ENCODE results near the gene HERPUD1. TPM values are rescaled to one million over a fixed set of nuclear protein-coding genes. Genes with fewer than 3 reads are reported as not detected.

HERPUD1 gene
- total and polyA plus RNA-seq, 9 of the 15 experiments (the other 6 are each of a cell fraction or from before 2014, with no cell fraction given): 14.2 to 60.7 (median 37.4) TPM

DNA sequence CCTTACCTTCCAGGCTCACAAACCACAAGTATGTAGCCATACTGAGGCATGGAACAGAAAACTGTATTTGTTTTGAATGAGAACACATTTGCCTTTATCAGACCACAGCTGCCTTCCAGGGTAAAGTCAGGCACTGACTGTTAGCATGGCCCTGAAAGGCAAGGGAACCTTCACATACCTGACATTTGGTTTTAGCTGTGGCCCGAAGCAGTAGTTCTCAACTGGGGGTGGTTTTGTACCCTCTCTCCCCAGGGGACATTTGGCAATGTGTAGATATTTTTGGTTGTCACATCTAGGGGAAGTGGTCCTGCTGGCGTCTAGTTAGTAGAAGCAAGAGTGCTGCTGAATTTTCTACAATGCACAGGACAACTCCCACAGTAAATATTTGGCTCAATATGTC is 9.2 kb downstream of the HERPUD1 start (continued):
- TF ChIP-seq, protein P1, sequence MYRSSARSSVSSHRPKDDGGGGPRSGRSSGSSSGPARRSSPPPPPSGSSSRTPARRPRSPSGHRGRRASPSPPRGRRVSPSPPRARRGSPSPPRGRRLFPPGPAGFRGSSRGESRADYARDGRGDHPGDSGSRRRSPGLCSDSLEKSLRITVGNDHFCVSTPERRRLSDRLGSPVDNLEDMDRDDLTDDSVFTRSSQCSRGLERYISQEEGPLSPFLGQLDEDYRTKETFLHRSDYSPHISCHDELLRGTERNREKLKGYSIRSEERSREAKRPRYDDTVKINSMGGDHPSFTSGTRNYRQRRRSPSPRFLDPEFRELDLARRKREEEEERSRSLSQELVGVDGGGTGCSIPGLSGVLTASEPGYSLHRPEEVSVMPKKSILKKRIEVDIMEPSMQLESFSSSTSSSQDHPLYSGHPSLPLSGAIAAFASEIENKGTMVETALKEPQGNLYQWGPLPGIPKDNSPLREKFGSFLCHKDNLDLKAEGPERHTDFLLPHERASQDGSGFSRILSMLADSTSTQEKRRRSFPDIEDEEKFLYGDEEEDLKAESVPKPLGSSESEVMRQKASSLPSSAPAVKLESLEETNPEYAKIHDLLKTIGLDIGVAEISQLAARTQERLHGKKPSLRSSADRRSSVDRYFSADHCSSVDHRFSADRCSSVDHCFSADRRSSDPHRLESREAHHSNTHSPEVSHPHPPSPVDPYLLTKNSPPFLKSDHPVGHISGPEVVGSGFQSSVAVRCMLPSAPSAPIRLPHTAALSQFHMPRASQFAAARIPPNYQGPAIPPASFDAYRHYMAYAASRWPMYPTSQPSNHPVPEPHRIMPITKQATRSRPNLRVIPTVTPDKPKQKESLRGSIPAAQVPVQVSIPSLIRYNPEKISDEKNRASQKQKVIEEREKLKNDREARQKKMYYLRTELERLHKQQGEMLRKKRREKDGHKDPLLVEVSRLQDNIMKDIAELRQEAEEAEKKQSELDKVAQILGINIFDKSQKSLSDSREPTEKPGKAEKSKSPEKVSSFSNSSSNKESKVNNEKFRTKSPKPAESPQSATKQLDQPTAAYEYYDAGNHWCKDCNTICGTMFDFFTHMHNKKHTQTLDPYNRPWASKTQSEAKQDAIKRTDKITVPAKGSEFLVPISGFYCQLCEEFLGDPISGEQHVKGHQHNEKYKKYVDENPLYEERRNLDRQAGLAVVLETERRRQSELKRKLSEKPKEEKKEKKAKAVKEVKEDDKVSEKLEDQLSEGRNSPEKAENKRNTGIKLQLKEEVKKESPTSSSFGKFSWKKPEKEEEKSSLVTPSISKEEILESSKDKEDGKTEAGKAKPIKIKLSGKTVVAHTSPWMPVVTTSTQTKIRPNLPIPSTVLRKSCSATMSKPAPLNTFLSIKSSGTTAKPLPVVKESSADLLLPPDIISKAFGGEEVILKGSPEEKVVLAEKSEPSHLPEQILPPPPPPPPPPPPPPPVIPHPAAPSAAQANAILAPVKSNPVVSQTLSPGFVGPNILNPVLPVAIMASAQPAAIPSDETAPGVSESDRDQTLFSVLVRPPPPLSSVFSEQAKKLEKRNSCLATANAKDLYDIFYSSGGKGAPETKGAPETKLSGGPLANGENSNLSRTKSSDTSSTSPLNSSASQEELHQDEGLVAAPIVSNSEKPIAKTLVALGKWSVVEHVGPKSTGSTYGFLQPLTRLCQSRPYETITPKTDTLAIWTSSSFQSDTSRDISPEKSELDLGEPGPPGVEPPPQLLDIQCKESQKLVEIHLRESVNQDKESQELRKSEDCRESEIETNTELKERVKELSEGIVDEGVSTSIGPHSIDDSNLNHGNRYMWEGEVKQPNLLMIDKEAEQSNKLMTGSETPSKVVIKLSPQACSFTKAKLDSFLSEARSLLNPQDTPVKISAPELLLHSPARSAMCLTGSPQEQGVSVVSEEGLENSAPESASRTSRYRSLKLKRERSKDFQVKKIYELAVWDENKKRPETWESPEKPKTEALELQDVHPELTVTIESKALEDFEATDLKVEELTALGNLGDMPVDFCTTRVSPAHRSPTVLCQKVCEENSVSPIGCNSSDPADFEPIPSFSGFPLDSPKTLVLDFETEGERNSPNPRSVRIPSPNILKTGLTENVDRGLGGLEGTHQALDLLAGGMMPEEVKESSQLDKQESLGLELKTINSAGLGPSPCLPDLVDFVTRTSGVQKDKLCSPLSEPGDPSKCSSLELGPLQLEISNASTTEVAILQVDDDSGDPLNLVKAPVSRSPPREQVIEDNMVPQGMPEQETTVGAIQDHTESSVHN (IDR thresholded peaks at IDR 0.05; ENCODE audit: borderline replicate concordance in 1 of 2, low read depth in 1 of 2): no peak
- TF ChIP-seq DIDO1 (tag; IDR thresholded peaks at IDR 0.05; ENCODE audit: low read depth) (no peak), TEAD4 (IDR thresholded peaks at IDR 0.05; ENCODE audit: low read length) (0 out of 2 replicates have a peak, but pooled peaks have one; percentile 22), TEAD4 (CRISPR knock-in tag; IDR thresholded peaks at IDR 0.05; ENCODE audit: borderline replicate concordance) (no peak), ZNF707 (CRISPR knock-in tag; conservative IDR thresholded peaks at IDR 0.05) (no peak)
- TF ChIP-seq, protein P2, sequence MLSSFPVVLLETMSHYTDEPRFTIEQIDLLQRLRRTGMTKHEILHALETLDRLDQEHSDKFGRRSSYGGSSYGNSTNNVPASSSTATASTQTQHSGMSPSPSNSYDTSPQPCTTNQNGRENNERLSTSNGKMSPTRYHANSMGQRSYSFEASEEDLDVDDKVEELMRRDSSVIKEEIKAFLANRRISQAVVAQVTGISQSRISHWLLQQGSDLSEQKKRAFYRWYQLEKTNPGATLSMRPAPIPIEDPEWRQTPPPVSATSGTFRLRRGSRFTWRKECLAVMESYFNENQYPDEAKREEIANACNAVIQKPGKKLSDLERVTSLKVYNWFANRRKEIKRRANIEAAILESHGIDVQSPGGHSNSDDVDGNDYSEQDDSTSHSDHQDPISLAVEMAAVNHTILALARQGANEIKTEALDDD (IDR thresholded peaks at IDR 0.05): no peak
- TF ChIP-seq, protein P3, sequence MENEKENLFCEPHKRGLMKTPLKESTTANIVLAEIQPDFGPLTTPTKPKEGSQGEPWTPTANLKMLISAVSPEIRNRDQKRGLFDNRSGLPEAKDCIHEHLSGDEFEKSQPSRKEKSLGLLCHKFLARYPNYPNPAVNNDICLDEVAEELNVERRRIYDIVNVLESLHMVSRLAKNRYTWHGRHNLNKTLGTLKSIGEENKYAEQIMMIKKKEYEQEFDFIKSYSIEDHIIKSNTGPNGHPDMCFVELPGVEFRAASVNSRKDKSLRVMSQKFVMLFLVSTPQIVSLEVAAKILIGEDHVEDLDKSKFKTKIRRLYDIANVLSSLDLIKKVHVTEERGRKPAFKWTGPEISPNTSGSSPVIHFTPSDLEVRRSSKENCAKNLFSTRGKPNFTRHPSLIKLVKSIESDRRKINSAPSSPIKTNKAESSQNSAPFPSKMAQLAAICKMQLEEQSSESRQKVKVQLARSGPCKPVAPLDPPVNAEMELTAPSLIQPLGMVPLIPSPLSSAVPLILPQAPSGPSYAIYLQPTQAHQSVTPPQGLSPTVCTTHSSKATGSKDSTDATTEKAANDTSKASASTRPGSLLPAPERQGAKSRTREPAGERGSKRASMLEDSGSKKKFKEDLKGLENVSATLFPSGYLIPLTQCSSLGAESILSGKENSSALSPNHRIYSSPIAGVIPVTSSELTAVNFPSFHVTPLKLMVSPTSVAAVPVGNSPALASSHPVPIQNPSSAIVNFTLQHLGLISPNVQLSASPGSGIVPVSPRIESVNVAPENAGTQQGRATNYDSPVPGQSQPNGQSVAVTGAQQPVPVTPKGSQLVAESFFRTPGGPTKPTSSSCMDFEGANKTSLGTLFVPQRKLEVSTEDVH (IDR thresholded peaks at IDR 0.05; ENCODE audit: low read depth, partially characterized antibody): peak; percentile 44
